HL-60 (cell line): ENCODE measurements around the gene GIMAP7.

Experiments used
- DNase-seq, 2 experiments: peaks; one replicate each; pipeline ENCODE4 v3.0.0-alpha.2; 2010 to 2020; ENCODE audit warnings: low read depth in 1 of 2, low spot score in 1 of 2
- H3K27ac ChIP-seq: fragments of 250-450 bp; sonication (Bioruptor Pico); replicated peaks from 2 replicates; pipeline ENCODE4 v1.5.1; 2020; ENCODE audit warnings: mild to moderate bottlenecking, moderate library complexity
- H3K27me3 ChIP-seq: fragments of 250-450 bp; sonication (Bioruptor Pico); 2 replicates; pipeline ENCODE4 v1.5.1; 2021; ENCODE audit warnings: mild to moderate bottlenecking, moderate library complexity; ENCODE audit not compliant: insufficient read depth, poor library complexity, severe bottlenecking
- H3K4me3 ChIP-seq: replicated peaks from 2 replicates; pipeline ENCODE4 v1.5.1; 2011; ENCODE audit warnings: mild to moderate bottlenecking, control low read depth, low read length; ENCODE audit not compliant: insufficient read depth
- CTCF ChIP-seq: IDR thresholded peaks from one replicate; pipeline ENCODE4 v1.5.1; 2011; ENCODE audit warnings: low read length, control low read depth, inconsistent platforms; ENCODE audit not compliant: insufficient read depth
- GABPA ChIP-seq: IDR thresholded peaks from 2 replicates; pipeline ENCODE4 v1.6.1; 2012; ENCODE audit warnings: low read depth
- POLR2AphosphoS5 ChIP-seq: IDR thresholded peaks from 2 replicates; pipeline ENCODE4 v1.6.1; 2012; ENCODE audit warnings: low read depth
- REST ChIP-seq: IDR thresholded peaks from 2 replicates; pipeline ENCODE4 v1.6.1; 2012; ENCODE audit warnings: low read depth; ENCODE audit not compliant: insufficient replicate concordance
- SPI1 ChIP-seq: IDR thresholded peaks from 2 replicates; pipeline ENCODE4 v1.6.1; 2012; ENCODE audit warnings: low read depth, mild to moderate bottlenecking, borderline replicate concordance

Gene GIMAP7

GRCh38 chr7:150466477-150466876 is 48.2 kb upstream of the GIMAP7 start:
- Histone ChIP-seq H3K4me3 (no peak overlapping the region), H3K27me3 (no peaks in the 10 kb centered on the region), H3K27ac (no peak overlapping the region)
- no peak for TF ChIP-seq POLR2AphosphoS5
- no peak for TF ChIP-seq SPI1
- no peak for TF ChIP-seq CTCF
- TF ChIP-seq REST = no peak
- TF ChIP-seq GABPA = no peak
- DNase-seq = no peak

GRCh38 chr7:150468241-150468640 is 46.4 kb upstream of the GIMAP7 start:
- DNase-seq = no peak
- no peak for TF ChIP-seq REST
- no peak for TF ChIP-seq POLR2AphosphoS5
- no peak for TF ChIP-seq CTCF
- no peak for TF ChIP-seq GABPA
- TF ChIP-seq SPI1 = no peak
- Histone ChIP-seq H3K4me3 (no peak overlapping the region), H3K27me3 (no peaks in the 10 kb centered on the region), H3K27ac (no peak overlapping the region)

GRCh38 chr7:150471886-150472285 is 42.8 kb upstream of the GIMAP7 start:
- Histone ChIP-seq H3K27me3 (no peaks in the 10 kb centered on the region), H3K27ac (no peak overlapping the region), H3K4me3 (no peak overlapping the region)
- TF ChIP-seq REST (no peak), SPI1 (no peak), CTCF (no peak), GABPA (no peak), POLR2AphosphoS5 (no peak)
- no peak for DNase-seq
